H9 (cell line): ENCODE data around the gene NF1. TPM values are rescaled to one million over a fixed set of nuclear protein-coding genes. Genes with fewer than 3 reads are reported as not detected.
A peak's percentile ranks its signal among the peaks of the same experiment; 100 is the strongest.

ENCODE experiments used
- DNase-seq: peaks from one replicate; pipeline ENCODE4 v3.0.0-alpha.2; 2017
- H2AFZ ChIP-seq: one replicate; pipeline ENCODE4 v1.6.1; 2013; ENCODE audit warnings: mild to moderate bottlenecking, low read length, control low read depth, moderate library complexity
- H2AK5ac ChIP-seq: 2 replicates; pipeline ENCODE4 v1.6.1; 2013; ENCODE audit warnings: low read length, control low read depth, mixed read lengths; ENCODE audit not compliant: insufficient read length
- H2BK120ac ChIP-seq: one replicate; pipeline ENCODE4 v1.6.1; 2013; ENCODE audit warnings: low read depth, mild to moderate bottlenecking, low read length, control low read depth, inconsistent platforms; ENCODE audit not compliant: poor library complexity, severe bottlenecking
- H2BK12ac ChIP-seq: 2 replicates; pipeline ENCODE4 v1.6.1; 2013; ENCODE audit warnings: low read length, control low read depth, mixed read lengths, low read depth; ENCODE audit not compliant: insufficient read length
- H2BK15ac ChIP-seq: 2 replicates; pipeline ENCODE4 v1.6.1; 2013; ENCODE audit warnings: low read depth, low read length, control low read depth
- H2BK20ac ChIP-seq: one replicate; pipeline ENCODE4 v1.6.1; 2013; ENCODE audit warnings: low read depth, mild to moderate bottlenecking, low read length, control low read depth, inconsistent platforms; ENCODE audit not compliant: poor library complexity, severe bottlenecking
- H2BK5ac ChIP-seq: 2 replicates; pipeline ENCODE4 v1.6.1; 2013; ENCODE audit warnings: low read length, control low read depth, mixed read lengths; ENCODE audit not compliant: insufficient read length
- H3K14ac ChIP-seq: 2 replicates; pipeline ENCODE4 v1.6.1; 2013; ENCODE audit warnings: low read length, control low read depth; ENCODE audit not compliant: insufficient read depth
- H3K18ac ChIP-seq: 2 replicates; pipeline ENCODE4 v1.6.1; 2013; ENCODE audit warnings: low read depth, mild to moderate bottlenecking, mixed read lengths, low read length, control low read depth; ENCODE audit not compliant: insufficient read length
- H3K23ac ChIP-seq: 2 replicates; pipeline ENCODE4 v1.6.1; 2013; ENCODE audit warnings: low read length, control low read depth, mixed read lengths, low read depth; ENCODE audit not compliant: insufficient read length
- H3K23me2 ChIP-seq: 2 replicates; pipeline ENCODE4 v1.6.1; 2013; ENCODE audit warnings: low read depth, mild to moderate bottlenecking, mixed read lengths, low read length, control low read depth; ENCODE audit not compliant: insufficient read length, poor library complexity, severe bottlenecking
- H3K27ac ChIP-seq: 2 replicates; pipeline ENCODE4 v1.5.1; 2013; ENCODE audit warnings: low read length, control low read depth, mixed read lengths, low read depth; ENCODE audit not compliant: insufficient read length
- H3K27me3 ChIP-seq: 2 replicates; pipeline ENCODE4 v1.6.1; 2013; ENCODE audit warnings: low read length, control low read depth, inconsistent platforms; ENCODE audit not compliant: insufficient read depth
- H3K4ac ChIP-seq: 2 replicates; pipeline ENCODE4 v1.6.1; 2013; ENCODE audit warnings: low read depth, mild to moderate bottlenecking, control low read depth, inconsistent platforms, low read length, moderate library complexity
- H3K4me1 ChIP-seq: 2 replicates; pipeline ENCODE4 v1.6.1; 2013; ENCODE audit warnings: low read length, control low read depth, inconsistent platforms; ENCODE audit not compliant: insufficient read depth
- H3K4me2 ChIP-seq: 2 replicates; pipeline ENCODE4 v1.6.1; 2013; ENCODE audit warnings: low read length, control low read depth, mixed read lengths; ENCODE audit not compliant: insufficient read length, insufficient read depth
- H3K56ac ChIP-seq: 2 replicates; pipeline ENCODE4 v1.6.1; 2013; ENCODE audit warnings: low read depth, mild to moderate bottlenecking, mixed read lengths, low read length, control low read depth; ENCODE audit not compliant: insufficient read length
- H3K79me1 ChIP-seq: 2 replicates; pipeline ENCODE4 v1.6.1; 2013; ENCODE audit warnings: low read depth, mild to moderate bottlenecking, moderate library complexity, low read length, control low read depth, inconsistent platforms; ENCODE audit not compliant: insufficient read depth, poor library complexity, severe bottlenecking
- H3K79me2 ChIP-seq: 2 replicates; pipeline ENCODE4 v1.6.1; 2013; ENCODE audit warnings: low read length, control low read depth, inconsistent platforms; ENCODE audit not compliant: insufficient read depth
- H3K9ac ChIP-seq: 2 replicates; pipeline ENCODE4 v1.6.1; 2013; ENCODE audit warnings: low read length, control low read depth, mixed read lengths; ENCODE audit not compliant: insufficient read length; ENCODE audit errors: extremely low read depth
- H3K9me3 ChIP-seq: one replicate; pipeline ENCODE4 v1.6.1; 2013; ENCODE audit warnings: low read depth, low read length, inconsistent platforms; ENCODE audit not compliant: control insufficient read depth
- H3T11ph ChIP-seq: one replicate; pipeline ENCODE4 v1.6.1; 2013; ENCODE audit warnings: mild to moderate bottlenecking, low read length, control low read depth, inconsistent platforms
- H4K20me1 ChIP-seq: one replicate; pipeline ENCODE4 v1.6.1; 2013; ENCODE audit not compliant: control insufficient read depth, insufficient read length, insufficient read depth
- H4K5ac ChIP-seq: 2 replicates; pipeline ENCODE4 v1.6.1; 2013; ENCODE audit warnings: low read depth, mild to moderate bottlenecking, mixed read lengths, low read length, control low read depth; ENCODE audit not compliant: insufficient read length
- H4K8ac ChIP-seq: replicated peaks from 2 replicates; pipeline ENCODE4 v1.6.1; 2013; ENCODE audit warnings: low read length, control low read depth, mixed read lengths, low read depth; ENCODE audit not compliant: insufficient read length
- H4K91ac ChIP-seq: 2 replicates; pipeline ENCODE4 v1.6.1; 2013; ENCODE audit warnings: low read depth, mild to moderate bottlenecking, moderate library complexity, mixed read lengths, low read length, control low read depth; ENCODE audit not compliant: insufficient read length
- H3K27ac Mint-ChIP-seq, 3 experiments: 2 replicates in 2 of 3; 3 replicates in 1 of 3; pipeline ENCODE4 v1.8.0; 2020 to 2021; ENCODE audit warnings: mixed read lengths in 3 of 3, mild to moderate bottlenecking in 1 of 3, moderate library complexity in 1 of 3
- H3K27me3 Mint-ChIP-seq: 2 replicates; pipeline ENCODE4 v1.8.0; 2021; ENCODE audit warnings: low read depth, mild to moderate bottlenecking, moderate library complexity, mixed read lengths
- H3K36me3 Mint-ChIP-seq, 3 experiments: 2 replicates in 2 of 3; 3 replicates in 1 of 3; pipeline ENCODE4 v1.8.0; 2020 to 2021; ENCODE audit warnings: low read depth in 3 of 3, mixed read lengths in 3 of 3; ENCODE audit not compliant: insufficient read depth in 1 of 3
- H3K4me1 Mint-ChIP-seq, 2 experiments: 2 replicates each; pipeline ENCODE4 v1.8.0; 2020; ENCODE audit warnings: mixed read lengths in 2 of 2
- H3K4me3 Mint-ChIP-seq, 2 experiments: 2 replicates in 1 of 2; 3 replicates in 1 of 2; pipeline ENCODE4 v1.8.0; 2020 to 2021; ENCODE audit warnings: mild to moderate bottlenecking in 2 of 2, mixed read lengths in 2 of 2, moderate library complexity in 1 of 2
- H3K9me3 Mint-ChIP-seq, 2 experiments: 2 replicates in 1 of 2; 3 replicates in 1 of 2; pipeline ENCODE4 v1.8.0; 2020; ENCODE audit warnings: mild to moderate bottlenecking in 2 of 2, mixed read lengths in 2 of 2, moderate library complexity in 1 of 2
- CTCF ChIP-seq: fragments of 200-600 bp; sonication (generic); conservative IDR thresholded peaks from 3 replicates; pipeline ENCODE4 v1.8.0; 2021; ENCODE audit warnings: antibody characterized with exemption, mild to moderate bottlenecking
- WGBS: extraction: QIAGEN DNeasy Blood & Tissue Kit; methylation state at CpG from one replicate; pipeline ENCODE4 v1.1.7; 2013; ENCODE audit warnings: missing lambda C conversion rate, low lambda C conversion rate, mixed read lengths; ENCODE audit not compliant: insufficient read length; ENCODE audit errors: extremely low coverage; 5-methylcytosine and 5-hydroxymethylcytosine counted together
- total RNA-seq: library from RNA; stranded (reverse); gene quantifications from 2 replicates; pipeline ENCODE4 v1.2.1, GENCODE V29; 2021

Gene NF1
- total RNA-seq, 1 experiment from 2014 or later = 38.1 TPM

DNA sequence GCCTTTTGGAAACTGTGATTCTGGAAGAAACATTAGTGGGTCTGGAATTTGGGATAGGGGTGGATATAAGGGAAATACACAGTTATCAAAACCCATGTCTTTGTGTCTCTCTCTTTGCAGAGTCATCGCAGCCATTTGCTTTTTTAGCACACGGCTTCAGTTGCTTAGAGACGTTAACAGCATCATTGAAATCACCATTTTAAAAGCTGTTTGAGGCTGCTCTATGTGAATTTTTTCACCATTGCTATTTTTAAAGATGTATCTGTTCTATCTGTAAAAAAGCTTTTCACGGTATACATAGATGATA, 155.0 kb downstream of the NF1 start:
- Histone ChIP-seq H2BK5ac (no peak overlapping the region), H3K4ac (no peak overlapping the region), H2AK5ac (no peak overlapping the region), H4K8ac (no peak overlapping the region), H2AFZ (no peak overlapping the region), H4K91ac (no peak overlapping the region), H3K23ac (no peak overlapping the region), H3K27me3 (no peaks in the 10 kb centered on the region), H2BK12ac (no peak overlapping the region), H3K56ac (no peak overlapping the region), H2BK20ac (no peak overlapping the region), H3T11ph (no peak overlapping the region), H3K4me2 (no peak overlapping the region), H3K27ac (no peak overlapping the region), H3K23me2 (no peaks in the 10 kb centered on the region), H3K18ac (no peak overlapping the region), H4K5ac (no peak overlapping the region), H3K9me3 (no peaks in the 10 kb centered on the region), H3K79me1 (no peaks in the 10 kb centered on the region), H2BK15ac (no peak overlapping the region), H3K14ac (no peak overlapping the region), H3K9ac (no peak overlapping the region), H4K20me1 (no peaks in the 10 kb centered on the region), H3K4me1 (peaks cover 4% of the 10 kb centered on the region; the same call in 1 of the 2 replicates), H2BK120ac (no peak overlapping the region), H3K79me2 (no peaks in the 10 kb centered on the region)
- H3K36me3 Mint-ChIP-seq = peaks cover 0 to 22% (median 10%) of the 10 kb centered on the region in 3 experiments; a peak in 5 of 7 replicates
- peaks cover 14% of the 10 kb centered on the region in 2 experiments for H3K4me1 Mint-ChIP-seq
- TF ChIP-seq CTCF = no peak
- no CpG with 5 or more reads among the region's 4 CpGs for WGBS
- no peak overlapping the region for H3K4me3 Mint-ChIP-seq
- H3K9me3 Mint-ChIP-seq = no peaks in the 10 kb centered on the region
- peak overlapping the region; percentile 66 to 90 (median 68); a peak in 5 of 7 replicates for H3K27ac Mint-ChIP-seq
- DNase-seq = no peak
- H3K27me3 Mint-ChIP-seq = no peaks in the 10 kb centered on the region
